K562 (cell line): ENCODE measurements around the gene ROR2. TPM values are rescaled to one million over a fixed set of nuclear protein-coding genes. Genes with fewer than 3 reads are reported as not detected.

Experiments
- ARID2 ChIP-seq: fragments of 450-650 bp; IDR thresholded peaks from 2 replicates; pipeline ENCODE4 v1.6.1; 2017; ENCODE audit warnings: antibody characterized with exemption, mild to moderate bottlenecking
- CBFB ChIP-seq: sonication (generic); formaldehyde crosslinking; IDR thresholded peaks from 2 replicates; pipeline ENCODE4 v1.4.0; 2020; ENCODE audit warnings: mild to moderate bottlenecking, missing genetic modification reagents
- CREB1 ChIP-seq, 2 experiments: sonication (generic) in 1 of 2; formaldehyde crosslinking in 1 of 2; IDR thresholded peaks; 2 replicates each; pipeline versions ENCODE4 v1.6.1 to v1.8.0; 2012 to 2022; ENCODE audit warnings: inconsistent platforms in 1 of 2, mild to moderate bottlenecking in 1 of 2, missing genetic modification reagents in 1 of 2, moderate library complexity in 1 of 2
- MEF2D ChIP-seq: conservative IDR thresholded peaks from 2 replicates; pipeline ENCODE4 v1.6.1; 2016; ENCODE audit warnings: low read depth, missing genetic modification characterization, missing compliant biosample characterization
- NFRKB ChIP-seq: fragments of 450-650 bp; IDR thresholded peaks from 2 replicates; pipeline ENCODE4 v1.6.1; 2016; ENCODE audit warnings: low read depth
- PHB2 ChIP-seq: fragments of 450-650 bp; IDR thresholded peaks from 2 replicates; pipeline ENCODE4 v1.6.1; 2017; ENCODE audit warnings: low read depth
- RFX7 ChIP-seq: fragments of 250-450 bp; sonication (Bioruptor Pico); IDR thresholded peaks from 2 replicates; pipeline ENCODE4 v1.5.1; 2021; ENCODE audit warnings: mild to moderate bottlenecking
- TAF9B ChIP-seq: fragments of 450-650 bp; IDR thresholded peaks from 2 replicates; pipeline ENCODE4 v1.6.1; 2018; ENCODE audit warnings: mild to moderate bottlenecking; ENCODE audit not compliant: partially characterized antibody
- TAL1 ChIP-seq: fragments of 450-650 bp; IDR thresholded peaks from 2 replicates; pipeline ENCODE4 v1.6.1; 2016; ENCODE audit warnings: mild to moderate bottlenecking
- TOE1 ChIP-seq, 2 experiments: fragments of 450-650 bp in 1 of 2; sonication (generic) in 1 of 2; formaldehyde crosslinking in 1 of 2; IDR thresholded peaks; 2 replicates each; pipeline versions ENCODE4 v1.7.1 to v1.8.0; 2016 to 2022; ENCODE audit warnings: borderline replicate concordance in 2 of 2, mild to moderate bottlenecking in 2 of 2, antibody characterized with exemption in 1 of 2, inconsistent platforms in 1 of 2, low read depth in 1 of 2, missing genetic modification reagents in 1 of 2, moderate library complexity in 1 of 2
- U2AF2 ChIP-seq: fragments of 200-400 bp; formaldehyde crosslinking; optimal IDR thresholded peaks from 2 replicates; pipeline ENCODE3; 2017; ENCODE audit warnings: low read depth, mild to moderate bottlenecking, low read length
- ZNF561 ChIP-seq: fragments of 450-650 bp; formaldehyde crosslinking; conservative IDR thresholded peaks from 2 replicates; pipeline ENCODE4 v1.4.0; 2020; ENCODE audit warnings: mild to moderate bottlenecking, moderate library complexity
- ZSCAN29 ChIP-seq: fragments of 450-650 bp; IDR thresholded peaks from 2 replicates; pipeline ENCODE4 v1.6.1; 2017
- polyA plus RNA-seq, 8 experiments: library from polyadenylated mRNA; depleted of rRNA in 4 of 8; stranded (reverse) in 5 of 8; unstranded in 3 of 8; fragments of >200 nt; fragmentation: Nextera tagmentation in 2 of 8; fragmentation: Illumina TruSeq in 1 of 8; extraction: Ambion mirVana in 2 of 8; extraction: Trizol in 1 of 8; gene quantifications; 2 replicates each; pipeline versions ENCODE4 v1.2.1 to v1.2.3, GENCODE V29; 2011 to 2014; ENCODE audit warnings: inconsistent platforms in 1 of 8, missing spikeins in 1 of 8
- total RNA-seq, 7 experiments: library from RNA; depleted of rRNA in 6 of 7; stranded (reverse); fragments of >200 nt in 6 of 7; fragmentation: Illumina TruSeq in 2 of 7; extraction: Trizol in 2 of 7; gene quantifications; 2 replicates each; pipeline versions ENCODE4 v1.2.1 to v1.2.3, GENCODE V29; 2011 to 2021; ENCODE audit warnings: low replicate concordance in 1 of 7
- TF ChIP-seq, protein P1 (sequence below): fragments of 450-650 bp; formaldehyde crosslinking; IDR thresholded peaks from 2 replicates; pipeline ENCODE4 v1.4.0; 2020; ENCODE audit warnings: mild to moderate bottlenecking, mixed read lengths
- TF ChIP-seq, protein P2 (sequence below), 2 experiments: IDR thresholded peaks in 1 of 2; conservative IDR thresholded peaks in 1 of 2; 2 replicates each; pipeline ENCODE4 v1.6.1; 2016; ENCODE audit warnings: low read depth in 2 of 2, mild to moderate bottlenecking in 1 of 2, missing compliant biosample characterization in 1 of 2, missing genetic modification characterization in 1 of 2, moderate library complexity in 1 of 2
- TF ChIP-seq, protein P3 (sequence below): sonication (generic); formaldehyde crosslinking; IDR thresholded peaks from 2 replicates; pipeline ENCODE4 v1.8.1; 2023; ENCODE audit warnings: mild to moderate bottlenecking, missing genetic modification reagents
- TF ChIP-seq, protein P4 (sequence below): IDR thresholded peaks from 2 replicates; pipeline ENCODE4 v1.6.1; 2014; ENCODE audit warnings: antibody characterized with exemption
- TF ChIP-seq, protein P5 (sequence below): sonication (generic); IDR thresholded peaks from 2 replicates; pipeline ENCODE4 v1.6.1; 2016
- TF ChIP-seq, protein P6 (sequence below): fragments of 450-650 bp; formaldehyde crosslinking; IDR thresholded peaks from 2 replicates; pipeline ENCODE4 v1.4.0; 2020; ENCODE audit warnings: mild to moderate bottlenecking, moderate library complexity

ROR2 gene
- total and polyA plus RNA-seq, 9 of the 15 experiments (the other 6 are each of a cell fraction or from before 2014, with no cell fraction given): 5.6 to 33.8 (median 15.3) TPM

DNA sequence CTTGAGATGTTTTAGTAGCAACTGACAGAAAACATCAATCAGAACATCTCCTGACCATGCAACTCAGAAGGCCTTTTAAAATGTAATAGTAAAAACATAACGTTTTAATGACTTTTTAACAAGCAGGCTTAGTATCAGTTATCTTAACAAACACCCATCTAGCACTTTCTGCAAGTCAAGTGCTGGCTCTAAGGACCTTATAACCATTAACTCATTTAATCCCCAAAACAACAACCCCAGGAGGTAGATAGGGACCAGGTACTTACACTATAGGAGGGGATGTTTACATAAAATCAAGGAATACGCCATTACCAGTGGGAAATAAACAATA, 41.8 kb downstream of the ROR2 start (continued):
- TF ChIP-seq, protein P1, sequence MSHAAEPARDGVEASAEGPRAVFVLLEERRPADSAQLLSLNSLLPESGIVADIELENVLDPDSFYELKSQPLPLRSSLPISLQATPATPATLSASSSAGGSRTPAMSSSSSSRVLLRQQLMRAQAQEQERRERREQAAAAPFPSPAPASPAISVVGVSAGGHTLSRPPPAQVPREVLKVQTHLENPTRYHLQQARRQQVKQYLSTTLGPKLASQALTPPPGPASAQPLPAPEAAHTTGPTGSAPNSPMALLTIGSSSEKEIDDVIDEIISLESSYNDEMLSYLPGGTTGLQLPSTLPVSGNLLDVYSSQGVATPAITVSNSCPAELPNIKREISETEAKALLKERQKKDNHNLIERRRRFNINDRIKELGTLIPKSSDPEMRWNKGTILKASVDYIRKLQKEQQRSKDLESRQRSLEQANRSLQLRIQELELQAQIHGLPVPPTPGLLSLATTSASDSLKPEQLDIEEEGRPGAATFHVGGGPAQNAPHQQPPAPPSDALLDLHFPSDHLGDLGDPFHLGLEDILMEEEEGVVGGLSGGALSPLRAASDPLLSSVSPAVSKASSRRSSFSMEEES: no peak
- TF ChIP-seq, protein P2, sequence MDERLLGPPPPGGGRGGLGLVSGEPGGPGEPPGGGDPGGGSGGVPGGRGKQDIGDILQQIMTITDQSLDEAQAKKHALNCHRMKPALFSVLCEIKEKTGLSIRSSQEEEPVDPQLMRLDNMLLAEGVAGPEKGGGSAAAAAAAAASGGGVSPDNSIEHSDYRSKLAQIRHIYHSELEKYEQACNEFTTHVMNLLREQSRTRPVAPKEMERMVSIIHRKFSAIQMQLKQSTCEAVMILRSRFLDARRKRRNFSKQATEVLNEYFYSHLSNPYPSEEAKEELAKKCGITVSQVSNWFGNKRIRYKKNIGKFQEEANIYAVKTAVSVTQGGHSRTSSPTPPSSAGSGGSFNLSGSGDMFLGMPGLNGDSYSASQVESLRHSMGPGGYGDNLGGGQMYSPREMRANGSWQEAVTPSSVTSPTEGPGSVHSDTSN (CRISPR knock-in tag; IDR thresholded peaks at IDR 0.05; ENCODE audit: low read depth): no peak
- TF ChIP-seq, protein P2 (tag; conservative IDR thresholded peaks at IDR 0.05; ENCODE audit: low read depth): 0 out of 2 replicates have a peak, but pooled peaks have one; percentile 45
- TF ChIP-seq TOE1 (IDR thresholded peaks at IDR 0.05; ENCODE audit: borderline replicate concordance) (no peak), TOE1 (CRISPR knock-in tag; IDR thresholded peaks at IDR 0.05; ENCODE audit: borderline replicate concordance, low read depth) (no peak), ZNF561 (CRISPR knock-in tag) (no peak), RFX7 (no peak), ZSCAN29 (no peak), ARID2 (no peak), TAL1 (0 out of 2 replicates have a peak, but pooled peaks have one; percentile 2), PHB2 (no peak), CREB1 (IDR thresholded peaks at IDR 0.05) (no peak), CREB1 (CRISPR knock-in tag; IDR thresholded peaks at IDR 0.05) (no peak), MEF2D (tag) (no peak), CBFB (no peak), U2AF2 (no peak), NFRKB (no peak), TAF9B (no peak)
- TF ChIP-seq, protein P3, sequence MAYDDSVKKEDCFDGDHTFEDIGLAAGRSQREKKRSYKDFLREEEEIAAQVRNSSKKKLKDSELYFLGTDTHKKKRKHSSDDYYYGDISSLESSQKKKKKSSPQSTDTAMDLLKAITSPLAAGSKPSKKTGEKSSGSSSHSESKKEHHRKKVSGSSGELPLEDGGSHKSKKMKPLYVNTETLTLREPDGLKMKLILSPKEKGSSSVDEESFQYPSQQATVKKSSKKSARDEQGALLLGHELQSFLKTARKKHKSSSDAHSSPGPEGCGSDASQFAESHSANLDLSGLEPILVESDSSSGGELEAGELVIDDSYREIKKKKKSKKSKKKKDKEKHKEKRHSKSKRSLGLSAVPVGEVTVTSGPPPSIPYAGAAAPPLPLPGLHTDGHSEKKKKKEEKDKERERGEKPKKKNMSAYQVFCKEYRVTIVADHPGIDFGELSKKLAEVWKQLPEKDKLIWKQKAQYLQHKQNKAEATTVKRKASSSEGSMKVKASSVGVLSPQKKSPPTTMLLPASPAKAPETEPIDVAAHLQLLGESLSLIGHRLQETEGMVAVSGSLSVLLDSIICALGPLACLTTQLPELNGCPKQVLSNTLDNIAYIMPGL (CRISPR knock-in tag): no peak
- TF ChIP-seq, protein P4, sequence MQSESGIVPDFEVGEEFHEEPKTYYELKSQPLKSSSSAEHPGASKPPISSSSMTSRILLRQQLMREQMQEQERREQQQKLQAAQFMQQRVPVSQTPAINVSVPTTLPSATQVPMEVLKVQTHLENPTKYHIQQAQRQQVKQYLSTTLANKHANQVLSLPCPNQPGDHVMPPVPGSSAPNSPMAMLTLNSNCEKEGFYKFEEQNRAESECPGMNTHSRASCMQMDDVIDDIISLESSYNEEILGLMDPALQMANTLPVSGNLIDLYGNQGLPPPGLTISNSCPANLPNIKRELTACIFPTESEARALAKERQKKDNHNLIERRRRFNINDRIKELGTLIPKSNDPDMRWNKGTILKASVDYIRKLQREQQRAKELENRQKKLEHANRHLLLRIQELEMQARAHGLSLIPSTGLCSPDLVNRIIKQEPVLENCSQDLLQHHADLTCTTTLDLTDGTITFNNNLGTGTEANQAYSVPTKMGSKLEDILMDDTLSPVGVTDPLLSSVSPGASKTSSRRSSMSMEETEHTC: no peak
- TF ChIP-seq, protein P5, sequence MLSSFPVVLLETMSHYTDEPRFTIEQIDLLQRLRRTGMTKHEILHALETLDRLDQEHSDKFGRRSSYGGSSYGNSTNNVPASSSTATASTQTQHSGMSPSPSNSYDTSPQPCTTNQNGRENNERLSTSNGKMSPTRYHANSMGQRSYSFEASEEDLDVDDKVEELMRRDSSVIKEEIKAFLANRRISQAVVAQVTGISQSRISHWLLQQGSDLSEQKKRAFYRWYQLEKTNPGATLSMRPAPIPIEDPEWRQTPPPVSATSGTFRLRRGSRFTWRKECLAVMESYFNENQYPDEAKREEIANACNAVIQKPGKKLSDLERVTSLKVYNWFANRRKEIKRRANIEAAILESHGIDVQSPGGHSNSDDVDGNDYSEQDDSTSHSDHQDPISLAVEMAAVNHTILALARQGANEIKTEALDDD: peak; percentile 83
- TF ChIP-seq, protein P6, sequence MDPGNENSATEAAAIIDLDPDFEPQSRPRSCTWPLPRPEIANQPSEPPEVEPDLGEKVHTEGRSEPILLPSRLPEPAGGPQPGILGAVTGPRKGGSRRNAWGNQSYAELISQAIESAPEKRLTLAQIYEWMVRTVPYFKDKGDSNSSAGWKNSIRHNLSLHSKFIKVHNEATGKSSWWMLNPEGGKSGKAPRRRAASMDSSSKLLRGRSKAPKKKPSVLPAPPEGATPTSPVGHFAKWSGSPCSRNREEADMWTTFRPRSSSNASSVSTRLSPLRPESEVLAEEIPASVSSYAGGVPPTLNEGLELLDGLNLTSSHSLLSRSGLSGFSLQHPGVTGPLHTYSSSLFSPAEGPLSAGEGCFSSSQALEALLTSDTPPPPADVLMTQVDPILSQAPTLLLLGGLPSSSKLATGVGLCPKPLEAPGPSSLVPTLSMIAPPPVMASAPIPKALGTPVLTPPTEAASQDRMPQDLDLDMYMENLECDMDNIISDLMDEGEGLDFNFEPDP: no peak
